Heart left ventricle (tissue), 13 donors: ENCODE data around the gene PMCH.

Experiments used
- CTCF ChIP-seq, 12 donors: fragments of 200-600 bp; sonication (generic) in 4 of 12; IDR thresholded peaks; one replicate each; pipeline versions ENCODE4 v1.5.0 to v1.8.0; 2018 to 2022; ENCODE audit warnings: antibody characterized with exemption in 12 of 12, mild to moderate bottlenecking in 5 of 12
- POLR2A ChIP-seq, 2 donors: fragments of 450-650 bp; IDR thresholded peaks; one replicate each; pipeline ENCODE4 v1.6.1; 2017; ENCODE audit warnings: antibody characterized with exemption in 2 of 2, mild to moderate bottlenecking in 2 of 2, moderate library complexity in 2 of 2
- donor health status: ischemic (EF 13 %, LVEDD 7.1; RV severe dilation, severe dysfunction).
- donor health status: DM: no; HTN: yes; CAD: no.
- donor health status: DM: no; HTN: no; CAD: no.
- donor health status: ischemic (EF 25% LVEDD 6.9; RV normal size, moderate dysfunction).
- donor health status: ischemic (EF 25% LVEDD 5.7; RV mildly dilated, moderate dysfunction).
- donor health status: ischemic (EF 35%, LVEDD 5.7; RV mildly dilated, moderate dysfunction).
- donor health status: nonischemic (EF 11% LVEDD 7.7; RV severe dilation, severe dysfunction).
- donor health status: DM: yes; HTN: yes; CAD: no.
- donor health status: PGD.
- donor health status: ischemic (EF 29% LVEDD 5.4; RV normal size, mild dysfunction).
- donor health status: nonischemic (EF 23%, LVEDD 6.1; RV moderate dilation, normal function).

- TF ChIP-seq CTCF (IDR thresholded peaks at IDR 0.05) (no peak), POLR2A (IDR thresholded peaks at IDR 0.05) (no peak)
These were observed 30.3 kb upstream of the PMCH start for GRCh38 chr12:102227954-102228353.
